HG03469 (cell line): Measurements from ENCODE around the gene TSEN2.
"Not testable (repeated sequence)": the region's sequence is repeated elsewhere in the genome, so short reads cannot be mapped to it uniquely, and the experiment has no call there.

Source experiments
- ATAC-seq: cut with Tn5 transposase; IDR thresholded peaks from one replicate; pipeline ENCODE4 v1.9.1; 2021; ENCODE audit warnings: mild to moderate bottlenecking, moderate library complexity, moderate number of reproducible peaks; ENCODE audit not compliant: unreplicated experiment

The TSEN2 gene

GRCh38 chr3:12501360-12502020 lies 17.2 kb downstream of the TSEN2 start:
- no peak for ATAC-seq

DNA sequence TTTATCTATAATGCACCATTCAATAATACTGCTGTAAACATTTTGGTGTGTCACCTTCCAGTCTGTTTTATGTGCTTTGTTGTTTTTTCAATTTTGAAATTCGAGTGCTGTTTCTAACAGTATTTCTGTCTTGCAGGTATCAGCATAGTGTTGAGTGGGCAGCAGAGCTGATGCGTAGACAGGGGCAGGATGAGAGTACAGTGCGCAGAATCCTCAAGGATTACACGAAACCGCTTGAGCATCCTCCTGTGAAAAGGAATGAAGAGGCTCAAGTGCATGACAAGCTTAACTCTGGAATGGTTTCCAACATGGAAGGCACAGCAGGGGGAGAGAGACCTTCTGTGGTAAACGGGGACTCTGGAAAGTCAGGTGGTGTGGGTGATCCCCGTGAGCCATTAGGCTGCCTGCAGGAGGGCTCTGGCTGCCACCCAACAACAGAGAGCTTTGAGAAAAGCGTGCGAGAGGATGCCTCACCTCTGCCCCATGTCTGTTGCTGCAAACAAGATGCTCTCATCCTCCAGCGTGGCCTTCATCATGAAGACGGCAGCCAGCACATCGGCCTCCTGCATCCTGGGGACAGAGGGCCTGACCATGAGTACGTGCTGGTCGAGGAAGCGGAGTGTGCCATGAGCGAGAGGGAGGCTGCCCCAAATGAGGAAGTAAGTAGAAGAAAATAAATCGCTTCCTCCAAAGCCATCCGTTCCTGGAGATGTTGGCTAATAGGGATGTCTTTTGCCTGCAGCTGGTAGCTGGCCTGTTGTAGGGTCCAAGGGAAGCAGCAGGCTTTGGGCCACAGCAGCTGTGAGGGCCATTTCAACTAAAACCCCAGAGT lies 19.1 kb downstream of the TSEN2 start:
- no peak for ATAC-seq

- ATAC-seq: no peak
Measured at GRCh38 chr3:12506201-12506709, 22.0 kb downstream of the TSEN2 start.

DNA sequence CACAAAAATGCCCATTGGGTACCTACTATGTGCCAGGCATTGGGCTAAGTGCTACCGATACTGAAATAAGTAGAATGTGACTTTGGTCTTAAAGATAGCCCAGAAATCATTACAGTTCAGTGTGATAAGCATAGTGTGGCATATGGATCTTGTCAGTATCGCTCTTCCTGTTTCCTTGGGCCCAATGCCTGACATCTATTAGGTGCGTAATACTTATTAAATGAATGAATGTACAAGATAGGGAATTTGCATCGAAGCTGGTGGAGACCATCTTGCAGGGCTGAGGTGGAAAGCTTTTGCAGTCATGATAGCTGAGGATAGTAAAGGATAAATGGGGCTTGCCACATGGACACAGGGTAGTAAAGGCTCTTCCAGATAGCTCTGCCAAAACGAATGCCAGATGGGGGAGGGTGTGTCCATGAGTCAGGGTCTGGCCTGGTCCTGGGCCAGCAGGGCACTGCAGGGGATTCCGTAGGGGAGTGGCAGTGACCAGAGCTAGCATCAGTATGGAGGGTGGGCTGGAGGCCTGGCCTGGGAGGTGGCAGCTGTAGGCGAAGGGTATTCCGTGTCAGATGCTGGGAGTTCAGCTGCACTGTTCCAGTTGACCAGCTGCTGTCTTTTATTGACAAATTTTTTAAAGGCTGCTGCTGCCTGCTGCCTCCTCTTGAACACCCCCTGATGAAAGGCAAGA lies 23.5 kb downstream of the TSEN2 start:
- ATAC-seq: no peak

GRCh38 chr3:12508291-12508700 lies 24.0 kb downstream of the TSEN2 start:
- ATAC-seq: no peak

DNA sequence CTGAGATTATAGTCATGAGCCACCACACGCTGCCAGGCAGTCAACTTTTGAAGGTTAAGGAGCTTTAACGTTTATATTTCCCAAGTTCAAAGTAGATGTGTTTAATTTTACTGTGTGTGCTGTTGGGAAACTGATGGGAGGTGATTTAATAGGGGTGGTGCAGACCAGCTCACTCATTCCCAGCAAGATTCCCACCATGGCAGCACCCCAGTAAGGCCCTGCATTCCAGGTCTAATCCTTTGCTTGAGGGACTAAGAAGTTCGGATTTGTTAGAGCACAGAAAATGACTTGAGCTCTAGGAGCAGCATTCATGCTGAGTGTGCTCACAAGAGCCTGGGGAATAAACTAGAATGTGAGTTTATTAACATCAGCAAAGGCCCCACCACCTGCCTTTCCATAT lies 25.2 kb downstream of the TSEN2 start:
- ATAC-seq: no peak

- ATAC-seq: no peak
Measured at GRCh38 chr3:12512534-12513118, 28.3 kb downstream of the TSEN2 start.

GRCh38 chr3:12513694-12514446 lies 29.6 kb downstream of the TSEN2 start:
- no peak for ATAC-seq

- no peak for ATAC-seq
Measured at GRCh38 chr3:12515631-12516030, 31.4 kb downstream of the TSEN2 start.

GRCh38 chr3:12516873-12517272 lies 32.6 kb downstream of the TSEN2 start:
- no peak for ATAC-seq

DNA sequence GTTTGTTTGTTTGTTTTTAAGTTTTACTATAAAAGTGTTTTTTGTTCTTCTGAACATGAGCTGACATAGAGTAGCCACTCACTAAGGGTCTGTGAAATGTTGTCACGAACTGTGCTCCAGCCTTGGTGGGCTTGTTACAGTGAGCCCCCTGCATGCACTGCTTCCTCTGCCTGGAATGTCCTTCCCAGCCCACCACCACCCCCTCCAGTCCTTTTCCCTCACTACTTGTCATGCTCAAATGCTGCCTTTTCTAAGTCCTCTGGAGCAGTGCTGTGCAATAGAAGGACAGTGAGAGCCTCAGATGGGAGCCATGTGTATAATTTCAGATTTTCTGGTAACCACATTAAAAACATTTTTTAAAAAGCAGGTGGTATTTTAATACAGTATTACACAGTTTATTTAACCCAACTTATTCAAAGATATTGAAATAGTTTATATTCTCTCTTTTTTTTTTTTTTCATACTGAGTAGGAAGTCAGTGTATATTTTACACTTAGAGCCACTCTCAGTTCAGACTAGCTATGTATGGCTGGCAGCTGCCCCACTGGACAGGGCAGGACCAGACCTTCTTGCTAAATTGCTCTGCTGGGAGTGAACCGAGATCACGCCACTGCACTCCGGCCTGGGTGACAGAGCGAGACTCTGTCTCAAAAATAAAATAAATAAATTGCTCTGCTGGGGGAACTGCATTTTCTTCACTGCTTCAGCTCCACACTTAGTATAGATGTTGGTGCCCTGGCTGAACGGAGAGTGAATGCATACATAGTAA lies 34.2 kb downstream of the TSEN2 start:
- ATAC-seq: no peak

- no peak for ATAC-seq
Measured at GRCh38 chr3:12521010-12521409, 36.7 kb downstream of the TSEN2 start.

- ATAC-seq: no peak
Measured at GRCh38 chr3:12522721-12523120, 38.4 kb downstream of the TSEN2 start.

DNA sequence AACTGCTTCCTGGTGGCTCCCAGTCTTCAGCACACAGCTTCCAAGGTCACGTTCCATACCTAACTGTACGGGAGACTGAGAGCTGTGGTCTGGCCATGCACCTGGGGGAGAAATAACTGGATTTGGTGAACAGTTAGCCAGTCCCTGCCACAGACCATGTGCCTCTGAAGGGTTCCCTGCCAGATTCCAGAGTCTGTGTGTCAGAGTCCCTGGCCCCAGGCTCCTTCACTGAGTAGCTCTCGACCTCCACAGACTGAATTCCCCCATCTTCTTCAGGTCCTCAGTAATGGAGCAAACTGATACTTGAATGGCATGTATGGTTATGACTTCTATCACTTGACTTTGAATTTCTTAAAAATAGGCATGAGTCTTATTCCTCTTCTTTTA lies 43.5 kb downstream of the TSEN2 start:
- no peak for ATAC-seq

DNA sequence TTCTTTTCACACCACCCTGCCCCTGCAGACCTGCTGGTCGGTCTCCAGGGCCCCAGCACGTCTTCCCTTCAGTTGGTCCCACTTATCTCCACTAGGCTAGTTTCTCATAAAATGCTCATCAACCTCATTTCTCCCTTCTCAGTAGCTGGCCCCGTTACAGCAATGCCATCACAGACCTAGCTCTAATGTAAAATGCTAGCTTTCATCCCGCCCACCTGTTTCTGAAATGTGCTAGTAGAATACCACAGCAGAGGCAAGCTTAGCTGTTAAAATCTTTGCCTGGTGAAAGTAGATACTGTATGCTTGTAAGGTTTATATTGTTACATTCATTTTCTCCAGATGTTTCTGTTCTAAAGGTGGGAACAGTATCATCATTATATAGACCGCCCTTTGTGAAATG lies 47.9 kb downstream of the TSEN2 start:
- no peak for ATAC-seq

GRCh38 chr3:12536423-12536822 lies 52.1 kb downstream of the TSEN2 start:
- no peak for ATAC-seq

- ATAC-seq: no peak
Measured at GRCh38 chr3:12541625-12542024, 57.3 kb downstream of the TSEN2 start.

DNA sequence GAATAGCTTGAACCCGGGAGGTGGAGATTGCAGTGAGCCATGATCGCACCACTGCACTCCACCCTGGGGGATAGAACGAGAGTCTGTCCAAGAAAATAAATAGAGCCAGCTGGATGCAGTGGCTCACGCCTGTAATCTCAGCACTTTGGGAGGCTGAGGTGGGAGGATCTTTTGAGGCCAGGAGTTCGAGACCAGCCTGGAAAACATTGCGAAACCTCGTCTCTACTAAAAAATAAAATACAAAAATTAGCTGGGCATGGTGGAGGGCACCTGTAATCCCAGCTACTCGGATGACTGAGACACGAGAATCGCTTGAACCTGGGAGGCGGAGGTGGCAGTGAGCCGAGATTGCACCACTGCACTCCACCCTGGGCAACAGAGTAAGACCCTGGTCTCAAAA lies 59.2 kb downstream of the TSEN2 start:
- not testable (repeated sequence) for ATAC-seq

DNA sequence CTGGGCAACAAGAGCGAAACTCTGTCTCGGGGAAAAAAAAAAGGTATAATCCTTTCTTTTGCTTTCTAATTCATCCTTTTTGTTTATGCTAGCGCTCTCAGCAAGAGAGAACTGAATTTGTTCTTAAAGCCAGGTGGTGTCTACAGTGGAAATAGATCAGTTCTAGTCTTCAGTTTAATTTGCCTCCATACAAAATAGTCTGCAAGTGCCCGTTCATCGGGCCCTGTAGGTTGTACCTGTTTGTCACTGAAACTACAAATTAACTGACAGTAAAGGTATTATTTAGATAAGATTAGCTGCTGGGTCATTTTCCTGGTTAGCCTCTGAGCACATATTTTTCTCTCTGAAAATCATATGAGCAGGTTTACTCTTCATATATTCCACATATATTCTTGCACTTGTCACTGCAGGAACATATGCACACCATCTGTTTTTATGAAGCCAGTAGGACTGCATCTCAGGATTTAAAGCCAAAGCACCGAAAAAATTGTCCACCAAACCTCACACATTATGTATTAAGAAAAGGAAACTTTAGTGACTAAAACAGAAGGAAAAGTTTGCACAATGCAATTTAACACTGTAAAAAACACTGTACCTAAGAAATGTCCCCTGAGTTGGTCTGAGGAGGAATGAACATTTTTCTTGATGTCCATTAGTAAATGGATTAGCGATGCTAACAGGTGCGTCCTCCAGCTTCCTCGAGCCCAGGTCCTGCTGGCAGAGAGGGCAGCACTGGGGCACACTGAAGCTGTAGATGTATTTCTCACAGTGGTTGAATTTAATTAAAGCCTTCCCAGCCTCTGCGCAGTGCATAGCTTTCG lies 60.6 kb downstream of the TSEN2 start:
- ATAC-seq: no peak
